Urothelium cell line (cell line): Measurements from ENCODE around the gene C19orf81.

ENCODE experiments used
- DNase-seq: peaks from one replicate; pipeline ENCODE4 v3.0.0; 2011; ENCODE audit warnings: low spot score, mixed read lengths
- FAIRE-seq: peaks from 2 replicates; lab custom pipeline; 2011; peaks lifted over from hg19 to GRCh38; lab: Jason Lieb, UNC

C19orf81 gene

DNA sequence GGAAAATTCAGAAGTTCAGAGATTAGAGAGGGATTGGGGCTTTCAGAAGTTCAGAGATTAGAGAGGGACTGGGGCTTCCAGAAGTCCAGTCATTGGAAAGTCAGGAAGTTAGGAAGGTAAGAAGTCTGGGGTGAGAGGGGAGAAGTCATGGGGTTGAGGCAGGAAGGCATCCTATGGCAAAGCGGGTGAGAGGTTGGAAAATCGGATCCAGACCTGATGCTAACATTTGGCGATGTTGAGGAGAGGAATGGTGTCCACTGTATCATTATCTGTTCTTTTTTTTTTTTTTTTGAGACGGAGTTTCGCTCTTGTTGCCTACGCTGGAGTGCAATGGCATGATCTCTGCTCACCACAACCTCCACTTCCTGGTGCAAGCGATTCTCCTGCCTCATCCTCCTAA is 20.7 kb upstream of the C19orf81 start:
- FAIRE-seq: no peak

DNA sequence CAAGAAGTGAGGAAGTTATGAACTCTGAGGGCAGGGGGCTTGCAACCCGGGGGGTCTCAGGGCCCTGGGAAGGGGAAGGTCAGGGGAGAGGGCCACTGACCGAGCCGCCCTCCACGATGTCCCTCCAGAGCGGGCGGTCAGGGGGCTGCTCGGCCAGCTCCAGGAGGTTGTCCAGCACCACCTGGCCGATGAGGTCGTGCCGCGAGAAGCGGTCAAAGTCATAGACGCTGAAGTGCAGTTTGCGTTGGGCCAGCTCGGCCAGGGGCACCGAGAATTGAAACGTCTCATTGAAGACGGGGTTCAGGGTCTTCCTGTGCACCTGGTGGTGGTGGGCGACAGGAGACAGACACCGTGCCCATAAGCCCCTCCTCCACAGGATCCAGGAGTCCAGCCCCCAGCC is 20.1 kb upstream of the C19orf81 start:
- no peak for FAIRE-seq
- no peak for DNase-seq

More for the DNA sequence above, 20.7 kb upstream of the C19orf81 start:
- no peak for DNase-seq

DNA sequence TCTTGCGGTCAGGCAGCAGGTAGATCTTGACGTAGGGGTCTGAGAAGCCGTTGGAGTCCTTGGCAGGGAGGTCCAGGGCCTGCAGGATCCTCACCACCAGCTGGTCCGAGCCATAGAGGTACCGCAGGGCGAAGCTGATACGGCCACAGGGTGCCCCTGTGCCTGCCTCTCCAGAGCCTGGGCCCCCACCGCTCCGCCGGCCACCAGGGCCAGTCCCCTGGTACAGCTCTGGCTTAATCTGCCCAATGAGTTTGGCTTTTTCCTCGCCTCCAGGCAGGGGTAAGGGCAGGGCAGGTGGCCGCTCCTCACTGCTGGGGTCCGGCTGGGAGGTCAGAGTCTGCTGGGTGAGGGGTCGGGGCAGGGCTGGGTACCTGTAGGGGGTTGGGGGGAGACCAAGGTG is 19.4 kb upstream of the C19orf81 start:
- FAIRE-seq (no peak), DNase-seq (no peak)

DNA sequence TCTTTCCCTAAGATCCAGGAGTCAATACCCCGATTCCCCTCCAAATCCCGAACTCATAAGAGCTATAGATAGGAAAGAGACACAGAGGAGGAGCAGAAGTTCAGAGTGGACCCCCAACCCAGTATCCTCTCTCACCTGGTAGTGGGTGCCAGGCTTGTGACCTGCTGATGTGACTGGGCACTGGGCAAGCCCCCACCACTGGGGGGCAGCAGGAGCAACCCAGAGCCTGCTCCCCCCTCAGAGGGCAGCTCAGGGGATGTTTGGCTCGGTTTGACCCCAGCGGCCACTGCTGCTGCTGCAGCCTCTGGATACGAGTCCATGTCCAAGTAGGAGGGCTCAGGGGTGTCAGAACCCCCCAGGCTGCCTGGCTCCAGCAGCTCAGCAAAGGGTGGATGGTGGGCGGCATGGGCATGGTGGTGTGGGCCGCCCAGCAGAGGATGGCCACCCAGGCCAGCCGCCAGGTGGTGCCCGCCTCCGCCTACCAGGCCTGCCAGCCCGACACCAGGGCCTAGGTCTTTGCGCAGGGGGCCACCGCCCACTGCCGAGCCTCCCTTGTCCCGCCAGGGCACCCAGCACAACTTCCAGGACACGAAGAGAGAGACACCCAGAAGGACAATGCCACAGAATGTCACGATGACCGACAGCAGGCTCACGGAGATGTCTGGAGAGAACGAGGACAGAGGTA is 17.0 kb upstream of the C19orf81 start:
- no peak for FAIRE-seq

DNA sequence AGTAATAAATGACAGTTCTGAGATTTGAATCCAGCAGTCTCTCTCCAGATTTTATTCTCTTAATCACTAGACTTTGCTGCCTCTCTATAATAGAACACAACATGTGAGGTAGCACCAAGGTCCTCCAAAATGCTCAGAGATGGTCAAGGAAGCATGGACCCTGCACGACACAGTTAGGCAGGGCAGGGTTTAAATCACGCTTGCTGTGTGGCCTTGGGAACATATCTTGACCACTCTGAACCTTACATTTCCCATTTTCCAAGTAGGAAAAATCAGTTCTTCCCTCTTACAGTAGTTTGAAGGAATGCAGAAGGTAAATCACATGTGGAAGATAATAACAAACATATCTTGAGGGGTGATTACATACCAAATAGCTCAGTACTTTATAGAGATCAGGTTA is 15.9 kb upstream of the C19orf81 start:
- no peak for DNase-seq
- FAIRE-seq: no peak

More for the DNA sequence above, 17.0 kb upstream of the C19orf81 start:
- DNase-seq: no peak

DNA sequence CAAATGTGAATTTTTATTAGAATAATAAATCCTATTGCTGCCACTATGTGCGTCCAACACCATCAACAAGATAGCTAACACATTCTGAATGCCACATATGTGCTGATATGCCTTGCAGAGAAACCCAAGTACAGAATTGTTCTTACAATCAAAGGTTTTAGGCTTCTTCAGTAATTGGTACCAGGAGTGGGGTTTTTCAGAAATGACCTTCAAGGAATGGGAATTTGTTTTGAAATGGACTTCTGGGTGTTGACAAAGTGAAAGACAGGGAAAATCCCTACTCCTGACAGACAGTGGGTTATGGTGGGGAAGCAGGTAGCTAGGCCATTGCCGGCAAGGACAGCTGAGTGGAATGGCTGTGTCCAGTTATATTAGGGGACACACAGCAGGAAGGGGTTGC is 15.3 kb upstream of the C19orf81 start:
- DNase-seq (no peak), FAIRE-seq (no peak)

DNA sequence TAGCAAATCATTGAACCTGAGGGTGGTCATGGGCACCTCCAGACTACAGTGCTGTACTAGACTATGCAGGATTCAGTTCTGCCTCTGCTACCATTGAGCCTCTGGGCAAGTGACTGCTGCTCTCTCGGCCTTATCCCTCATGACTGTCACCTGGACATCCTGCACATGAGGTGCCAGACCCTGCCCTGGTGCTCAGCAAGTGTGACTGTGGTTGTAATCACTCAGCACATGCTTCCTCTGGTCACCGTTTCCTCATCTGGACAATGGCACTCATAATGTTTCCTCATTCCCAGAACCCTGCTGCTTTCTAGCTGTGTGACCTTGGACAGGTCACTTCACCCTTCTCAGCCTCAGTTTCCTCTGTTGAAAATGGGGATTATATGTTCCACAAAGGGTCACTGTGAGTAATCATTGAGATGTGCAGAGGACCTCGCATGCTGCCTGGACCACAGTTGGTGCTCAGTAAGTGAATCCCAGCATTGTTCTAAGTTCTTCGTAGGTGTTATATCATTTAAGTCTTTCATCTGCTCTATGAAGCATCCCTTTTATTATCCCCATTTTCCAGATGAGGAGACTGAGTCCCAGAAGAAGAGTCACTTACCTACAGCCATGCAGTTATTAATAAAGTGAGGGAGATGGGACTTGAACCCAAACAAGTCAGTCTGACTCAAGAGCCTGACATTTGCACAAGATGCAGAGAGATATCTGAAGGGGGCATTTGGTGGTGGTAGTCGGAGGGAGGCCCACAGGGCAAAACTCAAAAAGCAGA is 12.7 kb upstream of the C19orf81 start:
- FAIRE-seq: no peak
- no peak for DNase-seq

DNA sequence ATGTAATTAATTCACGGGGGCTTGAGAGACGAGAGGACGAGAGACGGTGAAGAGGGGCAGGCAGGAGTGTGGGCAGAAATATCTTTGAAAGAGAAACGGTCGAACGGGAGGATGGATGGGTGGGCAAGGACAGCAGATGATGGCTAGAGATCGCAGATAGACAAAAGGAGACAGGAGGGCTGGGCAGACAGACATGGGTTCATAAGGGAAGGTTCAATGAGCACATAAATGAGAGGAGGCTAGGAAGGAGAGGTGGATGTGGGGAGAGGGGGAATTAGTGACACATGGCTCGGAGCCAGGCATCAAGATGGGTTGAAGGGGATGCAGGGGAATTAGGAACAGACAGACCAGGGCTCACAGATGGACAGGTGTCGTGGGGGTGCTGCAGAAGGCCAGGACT is 10.6 kb upstream of the C19orf81 start:
- DNase-seq (no peak), FAIRE-seq (no peak)

DNA sequence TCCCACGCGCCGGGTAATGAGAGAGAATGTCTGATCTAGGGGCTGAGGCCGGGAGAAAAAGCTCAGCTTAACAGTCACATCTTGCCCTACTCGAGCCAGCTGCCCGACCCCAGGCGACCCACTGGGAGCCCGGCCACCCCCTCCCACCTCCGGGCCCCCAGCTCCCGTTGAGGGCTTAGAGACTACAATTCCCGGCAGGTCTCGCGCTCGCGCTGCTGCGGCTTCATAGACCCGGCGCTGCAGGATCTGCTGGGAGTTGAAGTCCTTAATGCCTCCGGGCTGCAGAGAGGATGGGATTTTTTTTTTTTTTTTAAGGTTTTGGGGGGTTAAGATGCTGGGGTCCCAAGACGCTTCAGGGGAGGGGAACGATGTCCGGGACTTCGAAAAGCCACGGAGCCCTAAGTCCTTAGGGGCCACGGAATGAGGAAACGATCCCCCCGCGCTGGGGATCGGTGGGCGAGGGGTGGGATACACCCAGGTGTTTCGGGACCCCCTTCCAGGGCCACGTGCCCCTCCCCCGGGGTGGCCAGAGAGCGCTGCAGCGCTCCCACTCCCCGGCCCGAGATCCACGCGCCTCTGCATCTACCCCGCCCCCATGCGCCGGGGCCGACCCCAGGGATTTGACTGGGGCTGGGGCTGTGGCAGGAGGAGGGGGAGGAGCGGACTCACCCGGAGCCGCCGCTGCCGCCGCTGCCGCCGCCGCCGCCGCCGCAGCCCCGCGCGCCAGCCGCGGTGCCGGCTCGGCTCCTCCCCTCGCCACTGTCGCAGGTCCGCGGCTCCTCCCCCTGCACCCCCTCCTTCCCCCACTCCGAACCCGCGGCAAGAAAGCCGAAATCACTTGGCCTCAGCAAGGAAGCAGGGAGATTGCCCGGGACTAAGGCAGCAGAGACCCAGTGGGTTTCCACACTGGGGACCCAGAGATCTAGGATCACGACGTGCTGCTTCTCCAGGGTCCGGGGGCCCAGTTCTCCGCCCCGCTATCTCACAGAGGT is 9.8 kb upstream of the C19orf81 start, which contains the start of gene SYT3:
SYT3 (minus strand) TSS at position 761 of the 992 bp plus-strand sequence. CDS start 2,470 bp downstream, outside the sequence.
- DNase-seq (peak; percentile 89), FAIRE-seq (peak; percentile 77)

DNA sequence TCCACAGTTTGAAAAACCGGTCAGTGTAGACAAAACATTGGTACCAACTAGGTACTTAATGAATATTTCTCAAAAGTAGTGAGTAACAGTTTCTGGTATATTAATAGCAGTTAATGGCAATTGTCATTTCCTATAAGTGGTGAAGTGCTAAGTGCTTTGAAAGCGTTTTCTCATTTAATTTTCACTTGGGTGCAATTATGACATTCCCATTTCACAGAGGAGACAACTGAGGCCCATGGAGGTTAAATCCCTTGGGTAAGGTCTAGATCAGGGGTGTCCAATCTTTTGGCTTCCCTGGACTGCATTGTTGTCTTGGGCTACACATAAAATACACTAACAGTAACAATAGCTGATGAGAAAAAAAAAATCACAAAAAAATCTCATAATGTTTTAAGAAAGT is 8.9 kb upstream of the C19orf81 start:
- FAIRE-seq (no peak), DNase-seq (no peak)

DNA sequence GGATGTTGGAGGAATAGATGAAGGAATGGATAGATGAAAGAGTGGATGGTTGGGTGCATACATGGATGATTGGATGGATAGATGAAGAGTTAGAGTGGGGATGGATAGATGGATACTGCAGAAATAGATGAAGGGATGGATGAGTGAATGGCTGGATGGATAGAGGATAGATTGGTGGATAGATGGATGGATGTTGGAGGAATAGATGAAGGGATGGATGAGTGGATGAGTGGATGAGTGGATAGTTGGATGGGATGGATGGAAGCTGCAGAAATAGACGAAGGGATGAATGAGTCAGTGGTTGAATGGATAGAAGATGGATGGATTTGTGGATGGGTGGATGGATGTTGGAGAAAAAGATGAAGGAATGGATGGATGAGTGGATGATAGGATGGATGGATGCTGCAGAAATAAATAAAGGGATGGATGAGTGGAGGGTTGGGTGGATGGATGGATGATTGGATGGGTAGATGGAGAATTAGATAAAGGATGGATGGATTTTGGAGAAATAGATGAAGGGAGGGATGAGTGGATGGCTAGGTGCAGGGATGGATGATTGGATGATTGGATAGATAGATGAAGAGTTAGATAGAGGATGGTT is 4.8 kb upstream of the C19orf81 start:
- peak; percentile 84 for FAIRE-seq
- DNase-seq: no peak

DNA sequence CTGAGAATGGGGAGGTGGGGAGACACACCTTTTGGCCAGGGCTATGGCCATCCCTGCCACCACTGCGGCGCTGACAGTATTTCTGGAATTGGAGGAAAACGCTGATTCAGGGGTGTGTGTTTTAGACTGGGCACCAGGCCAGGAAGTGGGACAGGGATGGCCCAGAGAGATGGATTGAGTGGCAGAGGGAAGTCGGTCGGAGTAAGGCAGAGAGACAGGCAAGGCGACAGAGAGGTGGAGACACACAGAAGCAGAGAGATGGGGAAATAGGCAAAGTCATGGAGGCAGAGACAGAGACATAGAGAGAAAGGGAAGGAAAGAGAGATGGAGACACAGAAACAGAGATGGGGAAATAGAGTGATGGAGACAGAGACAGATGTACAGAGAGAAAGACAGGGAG is 4.1 kb upstream of the C19orf81 start:
- DNase-seq: no peak
- peak; percentile 56 for FAIRE-seq

DNA sequence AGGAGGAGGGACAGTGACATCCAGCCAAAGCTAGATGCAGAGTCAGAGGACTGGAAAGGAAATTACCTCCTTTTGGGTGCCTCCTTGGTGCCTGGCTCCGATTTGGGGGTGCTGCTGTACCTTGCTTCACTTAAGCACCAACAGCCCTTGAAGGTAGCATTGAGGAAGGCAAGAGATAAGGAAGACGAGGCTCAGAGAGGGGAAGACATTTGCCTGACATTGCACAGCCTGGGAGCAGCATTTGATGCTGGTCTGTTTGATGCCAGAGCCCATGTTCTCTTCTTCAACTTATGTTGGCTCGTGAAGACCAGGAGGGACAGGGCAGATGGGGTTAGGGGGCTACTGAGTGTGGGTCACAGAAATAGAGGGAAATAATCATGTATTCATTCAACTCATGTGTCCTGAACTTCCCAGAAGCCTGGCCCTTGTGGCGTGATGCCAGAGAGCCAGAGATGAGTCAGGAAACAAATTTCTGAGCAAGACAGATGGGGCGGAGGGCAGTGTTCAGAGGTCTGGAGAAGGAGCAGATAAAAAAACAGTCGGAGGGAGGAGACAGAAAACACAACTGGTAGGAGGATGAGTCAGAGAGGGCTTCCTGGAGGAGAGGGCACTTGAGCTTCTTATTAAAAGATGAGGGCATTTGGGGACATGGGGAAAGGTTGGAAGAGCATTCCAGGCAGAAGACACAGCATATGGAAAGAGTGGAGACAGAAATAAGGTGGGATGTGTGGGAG is 3.0 kb upstream of the C19orf81 start:
- FAIRE-seq (no peak), DNase-seq (peak; percentile 88)

DNA sequence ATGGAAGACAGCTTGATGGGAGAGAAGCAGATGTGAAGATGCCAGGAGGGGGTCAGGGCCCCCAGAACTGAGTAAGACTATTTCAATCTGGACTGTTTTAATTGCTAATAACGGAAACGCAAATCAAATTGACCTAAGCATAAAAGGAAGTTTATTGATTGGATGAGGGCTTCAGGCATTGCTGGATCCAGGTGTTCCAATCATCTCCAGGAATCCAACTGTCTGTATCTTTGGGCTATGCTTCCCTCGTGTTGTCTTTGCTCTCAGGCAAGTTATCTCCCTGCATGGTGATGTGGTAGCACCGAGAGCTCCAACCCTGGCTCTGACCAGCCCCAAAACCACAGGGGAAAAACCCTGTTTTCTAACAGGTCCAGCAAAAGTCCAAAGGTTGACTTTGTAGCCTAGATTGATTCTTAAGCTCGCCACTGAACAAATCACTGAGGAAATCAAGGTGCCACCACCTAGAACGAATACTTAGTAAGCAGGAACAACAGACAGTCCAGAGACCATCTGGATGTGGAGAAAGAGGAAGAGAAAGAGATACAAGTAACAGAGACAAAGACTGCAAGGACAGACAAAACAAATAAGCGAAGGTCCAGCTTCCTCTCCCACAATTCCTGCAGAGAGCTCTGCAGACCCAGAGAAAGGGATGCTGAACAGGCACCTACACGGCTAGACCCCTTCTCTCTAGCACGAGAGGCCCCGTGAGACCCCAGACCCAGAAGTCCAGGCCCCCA is 1.2 kb upstream of the C19orf81 start:
- FAIRE-seq (no peak), DNase-seq (no peak)

DNA sequence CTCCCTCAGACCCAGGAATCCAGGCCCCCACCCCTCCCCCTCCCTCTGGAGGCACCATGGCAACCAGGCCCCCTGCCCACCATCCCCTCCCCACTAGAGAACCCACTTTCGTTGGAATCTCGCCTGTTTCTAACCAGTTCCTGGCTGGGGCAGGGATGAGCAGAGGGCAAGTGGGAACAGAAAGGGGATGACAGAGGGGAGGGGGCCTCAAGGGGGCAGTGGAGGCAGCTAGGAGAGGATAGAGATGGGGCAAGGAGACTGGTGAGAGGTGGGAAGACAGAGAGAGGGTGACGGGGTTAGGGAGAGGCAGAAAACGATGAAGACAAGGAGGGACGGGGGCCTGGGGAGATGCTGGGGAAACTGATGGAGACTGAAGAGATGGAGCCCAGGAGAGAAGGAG is 586 bp upstream of the C19orf81 start:
- FAIRE-seq: no peak

DNA sequence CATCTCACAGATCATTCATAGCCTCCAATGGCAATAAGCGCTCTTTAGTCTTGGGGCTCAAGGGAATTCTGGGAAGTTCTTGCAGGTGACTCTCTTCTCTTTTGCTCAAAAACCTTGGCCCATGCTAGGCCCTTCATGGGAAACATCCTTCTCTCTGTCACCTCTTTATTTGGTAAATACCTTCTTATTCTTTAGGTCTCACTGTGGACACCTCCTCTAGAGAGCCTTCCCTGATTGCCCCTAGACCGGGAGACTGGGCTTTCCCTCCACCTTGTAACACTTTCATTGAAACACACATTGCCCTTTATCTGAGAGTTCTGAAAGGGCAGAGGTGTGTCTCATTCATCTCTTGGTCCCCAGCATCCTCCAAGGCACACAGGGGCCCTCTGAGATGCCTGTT is 1.9 kb downstream of the C19orf81 start:
- FAIRE-seq (no peak), DNase-seq (no peak)

More for the DNA sequence above, 586 bp upstream of the C19orf81 start:
- DNase-seq: no peak

DNA sequence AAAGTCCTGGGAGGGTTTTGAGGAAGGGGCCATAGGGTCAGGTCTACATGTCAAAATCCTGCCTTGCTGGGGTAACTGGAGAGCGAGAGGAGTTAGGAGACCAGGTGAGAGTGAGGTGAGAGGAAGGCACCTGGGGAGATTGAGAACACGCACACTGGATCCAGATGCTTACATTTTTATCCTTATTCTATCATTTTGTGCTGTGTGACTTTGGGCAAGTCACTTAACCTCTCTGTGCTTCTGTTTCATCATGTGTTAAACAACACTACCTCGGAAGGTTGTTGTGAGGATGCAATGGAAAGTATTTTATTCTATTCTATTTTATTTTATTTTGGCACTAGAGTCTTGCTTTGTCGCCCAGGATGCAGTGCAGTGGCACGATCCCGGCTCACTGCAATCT is 3.5 kb downstream of the C19orf81 start:
- FAIRE-seq (no peak), DNase-seq (no peak)

DNA sequence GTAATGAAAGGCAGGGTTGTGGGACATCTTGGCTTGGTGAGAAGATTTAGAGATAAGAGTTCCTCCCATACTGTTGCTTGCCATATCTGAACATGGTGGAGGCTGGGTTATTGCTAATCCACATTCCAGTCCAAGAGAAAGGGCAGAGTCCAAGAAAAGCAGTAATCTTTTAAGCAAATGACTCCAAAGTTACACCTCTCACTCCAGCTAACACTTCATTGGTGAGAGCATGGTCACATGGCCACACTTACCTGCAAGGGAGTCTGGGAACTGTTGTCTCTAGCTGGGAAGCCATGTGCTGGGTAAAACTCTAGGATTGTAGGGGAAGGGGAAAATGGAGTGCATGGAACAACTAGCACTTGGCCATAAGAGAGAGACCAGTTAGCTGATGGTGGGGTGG is 5.6 kb downstream of the C19orf81 start:
- no peak for FAIRE-seq
- no peak for DNase-seq

DNA sequence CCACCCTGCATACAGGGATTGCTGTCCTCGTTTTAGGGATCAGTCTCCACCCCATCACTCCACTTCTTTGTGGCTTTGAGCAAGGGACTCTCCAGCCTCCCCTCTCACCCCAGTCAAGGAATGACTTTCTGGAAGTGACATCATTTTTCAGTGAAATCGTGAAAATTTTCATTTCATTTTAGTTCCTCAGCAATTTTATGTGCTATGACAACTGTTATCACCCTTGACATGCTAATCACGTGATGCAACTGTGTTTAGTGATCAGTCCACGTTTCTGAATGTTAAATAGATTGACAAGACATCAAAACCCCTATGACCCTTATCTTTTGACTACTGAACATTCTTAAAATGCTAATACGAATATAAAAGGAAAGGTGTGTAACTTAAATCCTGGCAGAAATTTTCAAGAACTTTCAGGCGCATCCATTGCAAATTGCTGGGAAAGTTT is 8.0 kb downstream of the C19orf81 start:
- DNase-seq (no peak), FAIRE-seq (no peak)
